Measurements from ENCODE around the gene RPS17.

DNA sequence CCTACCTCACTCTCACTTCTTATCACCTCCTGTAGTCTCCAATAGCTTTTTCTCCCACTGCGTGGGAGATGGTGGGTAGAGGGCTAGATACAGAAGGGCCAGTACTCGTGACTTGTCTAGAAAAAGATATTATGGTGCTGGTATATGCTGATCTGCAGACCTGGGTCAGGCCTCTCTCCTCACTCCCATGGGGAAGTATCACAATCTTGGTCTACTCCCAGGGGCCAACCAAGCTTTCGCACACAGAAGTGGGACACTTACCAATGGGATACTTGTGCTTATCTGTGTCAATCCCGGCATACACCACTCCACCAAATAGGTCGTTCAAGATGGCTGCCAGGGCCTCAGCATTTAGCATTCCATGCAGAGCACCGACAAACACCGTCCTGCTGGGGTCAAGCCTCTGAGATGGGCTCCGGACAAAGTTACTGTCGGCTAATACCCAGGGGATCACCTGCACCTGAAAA, 9.0 kb upstream of the RPS17 start:
- TF ChIP-seq CTCF (IDR thresholded peaks at IDR 0.05) (no peak), POLR2A (IDR thresholded peaks at IDR 0.05) (no peak)

Measured in transverse colon (tissue), 3 donors.